ENCODE results near the gene SHOC2.

SHOC2 gene

DNA sequence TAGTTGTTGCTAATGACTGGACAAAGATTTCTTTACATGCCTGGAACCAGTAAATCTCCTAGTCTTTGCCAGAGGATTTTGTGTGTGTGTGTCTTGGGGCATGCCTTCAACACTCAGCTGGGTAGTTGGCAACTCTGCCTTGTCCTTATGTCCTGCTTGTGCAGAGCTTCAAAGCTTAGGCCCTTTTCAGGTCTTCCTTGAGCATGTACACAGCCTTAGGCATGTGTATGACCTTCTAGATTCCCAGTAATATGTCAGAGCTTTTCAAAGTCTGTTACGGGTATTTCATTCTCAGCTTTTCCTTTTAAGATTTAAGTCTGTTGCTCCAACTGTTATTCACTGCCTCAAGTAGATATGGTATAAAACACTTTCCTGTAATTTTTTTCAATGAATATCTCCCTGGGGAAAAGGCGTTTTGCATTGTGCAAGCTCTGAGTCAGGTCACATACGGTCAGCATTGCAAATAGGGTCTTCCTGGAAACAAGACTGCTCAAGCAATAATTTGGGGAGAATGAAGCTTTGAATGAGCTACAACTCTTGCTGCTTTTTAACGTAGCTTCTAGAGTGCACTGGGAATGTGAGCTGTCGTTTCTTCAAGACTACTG is 25.5 kb downstream of the SHOC2 start:
- TF ChIP-seq, protein P1, sequence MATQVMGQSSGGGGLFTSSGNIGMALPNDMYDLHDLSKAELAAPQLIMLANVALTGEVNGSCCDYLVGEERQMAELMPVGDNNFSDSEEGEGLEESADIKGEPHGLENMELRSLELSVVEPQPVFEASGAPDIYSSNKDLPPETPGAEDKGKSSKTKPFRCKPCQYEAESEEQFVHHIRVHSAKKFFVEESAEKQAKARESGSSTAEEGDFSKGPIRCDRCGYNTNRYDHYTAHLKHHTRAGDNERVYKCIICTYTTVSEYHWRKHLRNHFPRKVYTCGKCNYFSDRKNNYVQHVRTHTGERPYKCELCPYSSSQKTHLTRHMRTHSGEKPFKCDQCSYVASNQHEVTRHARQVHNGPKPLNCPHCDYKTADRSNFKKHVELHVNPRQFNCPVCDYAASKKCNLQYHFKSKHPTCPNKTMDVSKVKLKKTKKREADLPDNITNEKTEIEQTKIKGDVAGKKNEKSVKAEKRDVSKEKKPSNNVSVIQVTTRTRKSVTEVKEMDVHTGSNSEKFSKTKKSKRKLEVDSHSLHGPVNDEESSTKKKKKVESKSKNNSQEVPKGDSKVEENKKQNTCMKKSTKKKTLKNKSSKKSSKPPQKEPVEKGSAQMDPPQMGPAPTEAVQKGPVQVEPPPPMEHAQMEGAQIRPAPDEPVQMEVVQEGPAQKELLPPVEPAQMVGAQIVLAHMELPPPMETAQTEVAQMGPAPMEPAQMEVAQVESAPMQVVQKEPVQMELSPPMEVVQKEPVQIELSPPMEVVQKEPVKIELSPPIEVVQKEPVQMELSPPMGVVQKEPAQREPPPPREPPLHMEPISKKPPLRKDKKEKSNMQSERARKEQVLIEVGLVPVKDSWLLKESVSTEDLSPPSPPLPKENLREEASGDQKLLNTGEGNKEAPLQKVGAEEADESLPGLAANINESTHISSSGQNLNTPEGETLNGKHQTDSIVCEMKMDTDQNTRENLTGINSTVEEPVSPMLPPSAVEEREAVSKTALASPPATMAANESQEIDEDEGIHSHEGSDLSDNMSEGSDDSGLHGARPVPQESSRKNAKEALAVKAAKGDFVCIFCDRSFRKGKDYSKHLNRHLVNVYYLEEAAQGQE (IDR thresholded peaks at IDR 0.05; ENCODE audit: low read depth) = no peak
- TF ChIP-seq TCF12 (IDR thresholded peaks at IDR 0.05; ENCODE audit: low read depth) = no peak

DNA sequence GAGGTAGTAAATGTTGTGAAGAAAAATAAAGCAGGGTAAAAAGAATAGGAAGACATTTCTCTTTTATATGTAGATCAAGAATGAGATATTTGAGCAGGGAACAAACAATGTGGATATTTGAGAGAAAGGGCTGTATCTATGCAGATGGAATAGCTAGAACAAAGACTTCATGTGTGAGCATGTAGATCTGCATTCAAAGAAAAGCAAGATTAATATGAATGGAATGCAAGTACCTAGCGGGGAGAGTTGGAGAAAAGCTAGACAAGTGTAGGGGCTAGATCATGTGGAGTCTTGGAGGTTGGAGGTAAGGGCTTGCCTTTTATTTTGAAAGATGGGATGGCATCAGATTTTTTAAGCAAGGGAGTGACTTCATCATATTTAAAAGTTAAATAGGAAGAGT is 27.1 kb downstream of the SHOC2 start:
- TF ChIP-seq NFIC (IDR thresholded peaks at IDR 0.05) (no peak), RAD21 (IDR thresholded peaks at IDR 0.05; ENCODE audit: low read depth) (no peak), CEBPB (IDR thresholded peaks at IDR 0.05) (no peak), TCF12 (IDR thresholded peaks at IDR 0.05; ENCODE audit: low read depth) (no peak), TAF1 (IDR thresholded peaks at IDR 0.05; ENCODE audit: low read depth) (no peak), EGR1 (IDR thresholded peaks at IDR 0.05) (no peak), TEAD4 (IDR thresholded peaks at IDR 0.05) (no peak), YY1 (IDR thresholded peaks at IDR 0.05; ENCODE audit: low read depth) (no peak), FOXM1 (IDR thresholded peaks at IDR 0.05; ENCODE audit: borderline replicate concordance, low read depth) (no peak), ZBTB7A (IDR thresholded peaks at IDR 0.05; ENCODE audit: low read depth) (no peak), EP300 (IDR thresholded peaks at IDR 0.05; ENCODE audit: borderline replicate concordance) (no peak), CREB1 (IDR thresholded peaks at IDR 0.05; ENCODE audit: low read depth) (no peak)
- TF ChIP-seq, protein P2, sequence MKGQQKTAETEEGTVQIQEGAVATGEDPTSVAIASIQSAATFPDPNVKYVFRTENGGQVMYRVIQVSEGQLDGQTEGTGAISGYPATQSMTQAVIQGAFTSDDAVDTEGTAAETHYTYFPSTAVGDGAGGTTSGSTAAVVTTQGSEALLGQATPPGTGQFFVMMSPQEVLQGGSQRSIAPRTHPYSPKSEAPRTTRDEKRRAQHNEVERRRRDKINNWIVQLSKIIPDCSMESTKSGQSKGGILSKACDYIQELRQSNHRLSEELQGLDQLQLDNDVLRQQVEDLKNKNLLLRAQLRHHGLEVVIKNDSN (IDR thresholded peaks at IDR 0.05) = no peak
- TF ChIP-seq, protein P3, sequence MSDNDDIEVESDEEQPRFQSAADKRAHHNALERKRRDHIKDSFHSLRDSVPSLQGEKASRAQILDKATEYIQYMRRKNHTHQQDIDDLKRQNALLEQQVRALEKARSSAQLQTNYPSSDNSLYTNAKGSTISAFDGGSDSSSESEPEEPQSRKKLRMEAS (IDR thresholded peaks at IDR 0.05) = no peak
- TF ChIP-seq, protein P1 (IDR thresholded peaks at IDR 0.05; ENCODE audit: low read depth) = no peak

DNA sequence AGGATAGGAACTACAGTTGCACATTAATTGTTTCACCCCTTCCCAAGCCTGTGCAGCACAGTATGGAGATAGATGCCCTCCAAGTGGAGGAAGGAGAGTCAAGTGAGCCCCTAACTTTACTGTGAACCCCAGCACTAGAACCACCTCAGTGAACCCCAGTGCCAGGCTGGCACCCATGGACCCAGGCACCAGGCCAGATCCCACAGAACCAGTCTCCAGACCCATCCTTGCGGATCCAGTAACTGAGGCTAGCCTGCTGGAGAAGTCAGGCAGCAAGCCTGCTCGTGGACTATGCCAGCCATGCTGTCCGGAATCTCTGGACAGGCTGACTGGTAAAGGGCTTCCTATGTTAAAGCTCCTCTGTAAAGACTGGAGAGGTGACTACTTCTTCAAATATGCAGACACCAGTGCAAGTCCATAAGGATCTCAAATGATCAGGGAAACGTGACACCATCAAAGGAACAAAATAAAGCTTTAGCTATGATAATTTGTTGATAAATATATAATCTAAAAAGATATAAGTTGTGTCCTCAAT is 27.7 kb downstream of the SHOC2 start:
- no peak for TF ChIP-seq ZBTB7A (IDR thresholded peaks at IDR 0.05; ENCODE audit: low read depth)
- TF ChIP-seq CEBPB (IDR thresholded peaks at IDR 0.05) = no peak
- TF ChIP-seq EP300 (IDR thresholded peaks at IDR 0.05; ENCODE audit: borderline replicate concordance) = no peak
- TF ChIP-seq TAF1 (IDR thresholded peaks at IDR 0.05; ENCODE audit: low read depth) = no peak
- no peak for TF ChIP-seq YY1 (IDR thresholded peaks at IDR 0.05; ENCODE audit: low read depth)
- TF ChIP-seq, protein P2 (IDR thresholded peaks at IDR 0.05) = no peak
- no peak for TF ChIP-seq CREB1 (IDR thresholded peaks at IDR 0.05; ENCODE audit: low read depth)
- TF ChIP-seq RAD21 (IDR thresholded peaks at IDR 0.05; ENCODE audit: low read depth) = no peak
- TF ChIP-seq, protein P3 (IDR thresholded peaks at IDR 0.05) = no peak
- TF ChIP-seq, protein P1 (IDR thresholded peaks at IDR 0.05; ENCODE audit: low read depth) = no peak
- TF ChIP-seq TEAD4 (IDR thresholded peaks at IDR 0.05) = no peak
- no peak for TF ChIP-seq TCF12 (IDR thresholded peaks at IDR 0.05; ENCODE audit: low read depth)
- no peak for TF ChIP-seq EGR1 (IDR thresholded peaks at IDR 0.05)
- TF ChIP-seq NFIC (IDR thresholded peaks at IDR 0.05) = no peak

DNA sequence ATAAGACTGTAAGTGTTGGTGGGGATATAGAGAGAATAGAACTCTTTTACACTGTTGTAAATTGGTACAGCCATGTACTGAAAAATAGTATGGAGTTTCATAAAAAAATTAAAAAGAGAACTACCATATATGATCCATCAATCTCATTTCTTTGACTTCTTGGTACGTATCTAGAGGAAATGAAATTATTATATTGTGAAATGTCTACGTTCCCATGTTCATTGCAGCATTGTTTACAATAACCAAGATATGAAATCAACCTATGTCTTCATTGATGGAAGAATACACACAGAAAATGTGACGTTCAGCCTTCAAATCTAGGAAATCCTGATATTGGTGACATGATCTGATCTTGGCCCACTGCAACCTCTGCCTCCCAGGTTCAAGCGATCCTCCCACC is 32.0 kb downstream of the SHOC2 start:
- TF ChIP-seq TCF12 (IDR thresholded peaks at IDR 0.05; ENCODE audit: low read depth) = no peak
- TF ChIP-seq ZBTB7A (IDR thresholded peaks at IDR 0.05; ENCODE audit: low read depth) = no peak
- TF ChIP-seq CREB1 (IDR thresholded peaks at IDR 0.05; ENCODE audit: low read depth) = no peak
- no peak for TF ChIP-seq FOXM1 (IDR thresholded peaks at IDR 0.05; ENCODE audit: borderline replicate concordance, low read depth)
- TF ChIP-seq YY1 (IDR thresholded peaks at IDR 0.05; ENCODE audit: low read depth) = no peak
- TF ChIP-seq, protein P3 (IDR thresholded peaks at IDR 0.05) = no peak
- no peak for TF ChIP-seq TEAD4 (IDR thresholded peaks at IDR 0.05)
- no peak for TF ChIP-seq RAD21 (IDR thresholded peaks at IDR 0.05; ENCODE audit: low read depth)
- TF ChIP-seq, protein P1 (IDR thresholded peaks at IDR 0.05; ENCODE audit: low read depth) = no peak
- no peak for TF ChIP-seq CEBPB (IDR thresholded peaks at IDR 0.05)
- TF ChIP-seq TAF1 (IDR thresholded peaks at IDR 0.05; ENCODE audit: low read depth) = no peak
- TF ChIP-seq EP300 (IDR thresholded peaks at IDR 0.05; ENCODE audit: borderline replicate concordance) = no peak
- TF ChIP-seq, protein P2 (IDR thresholded peaks at IDR 0.05) = no peak
- no peak for TF ChIP-seq EGR1 (IDR thresholded peaks at IDR 0.05)

Measured in Ishikawa (cell line).